ENCODE measurements around the gene ECE1. TPM values are rescaled to one million over a fixed set of nuclear protein-coding genes. Genes with fewer than 3 reads are reported as not detected.

The ECE1 gene
- total RNA-seq, 1 donor from 2014 or later: 336 TPM

DNA sequence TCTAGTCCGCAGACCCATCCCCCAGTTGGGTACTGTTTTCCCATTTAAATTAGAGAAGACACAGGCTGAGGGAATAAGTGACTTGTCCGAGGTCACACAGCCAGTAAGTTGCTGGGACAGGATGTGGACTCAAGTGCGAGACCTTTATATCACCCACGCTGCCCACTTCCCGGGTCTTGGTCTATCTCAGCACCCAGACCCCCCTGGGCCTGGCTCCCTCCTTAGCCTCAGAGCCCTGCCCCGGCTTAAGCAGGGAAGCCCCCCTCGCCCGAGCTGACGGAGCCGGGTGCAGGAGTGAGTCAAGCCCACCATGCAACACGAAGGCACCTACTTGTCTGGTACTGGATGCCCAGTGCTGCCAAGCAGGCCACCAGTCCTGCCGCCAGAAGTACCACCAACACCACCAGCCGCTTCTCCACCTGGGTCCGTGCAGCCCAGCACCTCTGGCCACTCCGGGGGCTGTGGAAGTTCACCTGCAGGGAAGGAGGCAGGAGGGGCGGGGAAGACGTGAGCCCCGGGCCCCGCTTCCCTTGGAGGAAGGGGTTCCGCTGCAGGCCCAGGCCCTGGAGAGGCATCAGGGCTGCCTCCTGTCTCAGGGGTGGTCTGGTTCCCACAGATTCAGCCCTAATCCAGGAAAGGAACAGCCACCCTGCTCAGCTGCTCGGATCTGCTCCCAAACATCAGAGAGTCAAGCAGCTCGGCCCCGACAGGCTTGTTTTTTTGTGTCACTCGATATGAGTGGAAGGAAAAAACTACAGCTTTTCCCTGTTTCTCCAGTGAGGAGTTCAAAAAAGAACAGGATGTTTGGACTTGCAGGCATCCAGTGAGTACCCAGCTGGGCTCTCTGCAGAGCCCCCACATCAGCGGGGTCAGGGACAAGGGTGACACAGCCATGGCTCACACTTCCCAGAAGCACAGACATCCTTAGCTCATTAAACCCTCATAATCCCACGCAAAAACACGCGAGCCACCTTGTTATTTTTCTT lies 11.1 kb downstream of the ECE1 start:
- intact Hi-C loops (cut with DNase I): no loop called here
- no peaks in the 10 kb centered on the region for H3K9me3 ChIP-seq
- peak overlapping the region; percentile 24 to 40 for H3K4me3 ChIP-seq
- H3K27me3 ChIP-seq: no peaks in the 10 kb centered on the region
- peaks cover 8 to 10% of the 10 kb centered on the region in 2 donors for H3K36me3 ChIP-seq
- TF ChIP-seq CTCF (IDR thresholded peaks at IDR 0.05): no peak
- peaks cover 18 to 47% of the 10 kb centered on the region in 2 donors for H3K4me1 ChIP-seq
- DNase-seq (ENCODE audit: low spot score in 2 of 2): peak in 1 of 2 donors; percentile 82
- H3K27ac ChIP-seq: peak overlapping the region; percentile 87 to 90

DNA sequence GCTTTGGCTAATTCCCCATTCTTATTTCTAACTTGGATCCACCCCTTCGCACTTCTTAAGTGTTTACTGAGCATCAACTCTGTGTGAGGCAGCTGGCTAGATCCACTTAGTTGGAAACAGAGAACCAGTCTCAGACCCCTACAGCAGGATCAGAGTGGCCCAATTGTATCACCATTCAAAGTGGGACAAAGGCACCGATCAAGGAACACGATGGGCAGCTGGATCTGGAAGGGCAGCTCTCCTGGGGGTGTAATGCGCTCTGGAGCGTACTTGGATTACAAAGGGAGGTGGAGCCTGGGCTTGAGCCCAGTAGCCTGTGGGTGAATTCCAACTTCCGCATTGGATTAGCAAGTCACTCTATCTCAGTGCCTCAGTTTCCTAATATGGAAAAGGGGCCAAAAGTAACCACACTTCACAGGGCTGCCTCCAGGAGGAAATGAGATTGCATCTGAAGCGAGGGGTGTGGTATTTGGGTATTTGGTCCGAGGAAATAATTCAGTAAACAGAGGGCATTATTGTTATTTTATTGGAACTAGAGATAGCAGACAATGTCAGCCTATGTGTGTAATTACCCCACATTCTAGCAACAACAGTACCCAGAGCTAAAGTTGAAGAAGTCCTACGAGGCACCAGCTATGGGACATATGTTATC lies 11.9 kb downstream of the ECE1 start:
- no peak for TF ChIP-seq CTCF (IDR thresholded peaks at IDR 0.05)
- H3K4me3 ChIP-seq: peak overlapping the region in 1 of 2 donors; percentile 40
- DNase-seq (ENCODE audit: low spot score in 2 of 2): no peak
- no peaks in the 10 kb centered on the region for H3K9me3 ChIP-seq
- intact Hi-C loops (cut with DNase I): no loop called here
- peak overlapping the region; percentile 87 to 90 for H3K27ac ChIP-seq
- H3K4me1 ChIP-seq: peaks cover 23 to 54% of the 10 kb centered on the region in 2 donors
- peaks cover 6 to 8% of the 10 kb centered on the region in 2 donors for H3K36me3 ChIP-seq
- H3K27me3 ChIP-seq: no peaks in the 10 kb centered on the region

DNA sequence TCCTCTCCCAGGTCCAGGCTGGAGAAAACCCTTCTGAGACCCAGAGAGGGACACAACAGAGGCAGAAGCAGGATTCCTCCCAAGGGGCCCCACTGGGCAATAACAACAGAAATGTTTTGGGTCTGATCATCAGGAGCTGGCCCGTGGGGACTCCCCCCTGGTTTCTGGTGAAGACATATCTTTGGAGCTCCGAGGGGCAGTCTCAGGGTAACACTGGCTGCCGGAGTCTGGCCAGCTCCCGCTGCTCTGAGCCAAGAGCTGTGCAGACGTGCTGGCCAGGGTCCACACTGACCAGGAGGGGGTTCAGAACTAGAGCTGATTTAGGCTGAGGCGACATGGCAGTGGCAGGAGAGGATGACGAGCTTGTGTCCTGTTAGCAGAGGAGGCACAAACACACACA lies 13.1 kb downstream of the ECE1 start:
- intact Hi-C loops (cut with DNase I): no loop called here
- no peaks in the 10 kb centered on the region for H3K9me3 ChIP-seq
- TF ChIP-seq CTCF (IDR thresholded peaks at IDR 0.05): no peak
- peak overlapping the region; percentile 87 to 90 for H3K27ac ChIP-seq
- no peak for DNase-seq (ENCODE audit: low spot score in 2 of 2)
- H3K27me3 ChIP-seq: no peaks in the 10 kb centered on the region
- H3K4me1 ChIP-seq: peaks cover 23 to 54% of the 10 kb centered on the region in 2 donors
- peaks cover 13 to 17% of the 10 kb centered on the region in 2 donors for H3K36me3 ChIP-seq
- no peak overlapping the region for H3K4me3 ChIP-seq

GRCh38 chr1:21272540-21272939 lies 17.7 kb downstream of the ECE1 start:
- no peak for DNase-seq (ENCODE audit: low spot score in 2 of 2)
- Histone ChIP-seq H3K36me3 (peaks cover 42 to 50% of the 10 kb centered on the region in 2 donors), H3K27ac (peak overlapping the region in 1 of 2 donors; percentile 51), H3K9me3 (no peaks in the 10 kb centered on the region), H3K4me3 (no peak overlapping the region), H3K27me3 (no peaks in the 10 kb centered on the region), H3K4me1 (peaks cover 19 to 37% of the 10 kb centered on the region in 2 donors)
- intact Hi-C loops (cut with DNase I): no loop called here
- TF ChIP-seq CTCF (IDR thresholded peaks at IDR 0.05): no peak

DNA sequence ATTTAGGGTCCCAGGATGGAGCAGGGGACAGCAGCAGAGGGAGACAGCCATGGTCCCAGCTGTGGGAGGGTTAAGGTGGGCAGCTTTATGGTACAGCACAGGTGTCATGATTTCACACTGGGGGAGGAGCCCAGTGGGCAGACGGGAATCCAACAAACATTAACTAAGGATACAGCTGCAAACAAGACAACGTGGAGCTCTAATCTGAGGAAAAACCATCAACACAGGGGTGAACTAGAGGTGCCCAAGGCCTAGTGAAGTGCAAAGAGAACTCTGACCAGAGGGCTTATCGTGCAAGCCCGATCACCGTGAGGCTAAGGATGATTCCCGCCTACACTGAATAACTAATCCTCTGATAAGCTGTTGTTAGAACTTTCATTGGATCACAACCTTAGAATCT lies 18.7 kb downstream of the ECE1 start:
- intact Hi-C loops (cut with DNase I): loop anchor here (2.0 kb wide), 1 partner anchor 17 kb away; no protein-coding TSS in a partner anchor
- no peak overlapping the region for H3K27ac ChIP-seq
- H3K4me3 ChIP-seq: no peak overlapping the region
- H3K36me3 ChIP-seq: peaks cover 44 to 59% of the 10 kb centered on the region in 2 donors
- H3K27me3 ChIP-seq: no peaks in the 10 kb centered on the region
- no peak for DNase-seq (ENCODE audit: low spot score in 2 of 2)
- TF ChIP-seq CTCF (IDR thresholded peaks at IDR 0.05): no peak
- peaks cover 19 to 30% of the 10 kb centered on the region in 2 donors for H3K4me1 ChIP-seq
- H3K9me3 ChIP-seq: no peaks in the 10 kb centered on the region
